WTC11 (cell line): ENCODE data around the gene LCNL1. TPM values are rescaled to one million over a fixed set of nuclear protein-coding genes. Genes with fewer than 3 reads are reported as not detected.

Experiments used
- ATAC-seq: fragments of 200-7000 bp; cut with Tn5 transposase; 2 replicates; pipeline ENCODE4 v1.10.0; 2021; ENCODE audit warnings: mild to moderate bottlenecking, moderate library complexity
- CTCF ChIA-PET: fragments of 300-600 bp; sonication (Branson Sonifier 250); formaldehyde crosslinking; loops from one replicate; lab custom pipeline; 2021; ENCODE audit warnings: antibody characterized with exemption; lab: Charles Lee
- POLR2A ChIA-PET: fragments of 350-600 bp; sonication (Branson Sonifier 250); formaldehyde crosslinking; loops from one replicate; lab custom pipeline; 2021; ENCODE audit warnings: antibody characterized with exemption; lab: Charles Lee
- DNase-seq: peaks from one replicate; pipeline ENCODE4 v3.0.0; 2021; ENCODE audit warnings: low spot score
- H3K27ac Mint-ChIP-seq: 2 replicates; pipeline ENCODE4 v1.8.0; 2021; ENCODE audit warnings: mixed read lengths
- H3K27me3 Mint-ChIP-seq: 2 replicates; pipeline ENCODE4 v1.8.0; 2021; ENCODE audit warnings: low read depth, mild to moderate bottlenecking, moderate library complexity, mixed read lengths
- H3K36me3 Mint-ChIP-seq: 2 replicates; pipeline ENCODE4 v1.8.0; 2021; ENCODE audit warnings: mixed read lengths
- H3K4me1 Mint-ChIP-seq: 2 replicates; pipeline ENCODE4 v1.8.0; 2022; ENCODE audit warnings: mixed read lengths
- H3K4me3 Mint-ChIP-seq: 2 replicates; pipeline ENCODE4 v1.8.0; 2021; ENCODE audit warnings: mild to moderate bottlenecking, moderate library complexity, mixed read lengths
- H3K9me3 Mint-ChIP-seq: 2 replicates; pipeline ENCODE4 v1.8.0; 2021; ENCODE audit warnings: mixed read lengths
- ATF2 ChIP-seq: sonication (generic); formaldehyde crosslinking; IDR thresholded peaks from 2 replicates; pipeline ENCODE4 v1.8.1; 2022; ENCODE audit warnings: low read depth, missing genetic modification reagents, borderline replicate concordance
- ATF3 ChIP-seq: sonication (generic); formaldehyde crosslinking; conservative IDR thresholded peaks from 2 replicates; pipeline ENCODE4 v1.8.1; 2022; ENCODE audit warnings: mild to moderate bottlenecking, missing genetic modification reagents
- CBFB ChIP-seq: sonication (generic); formaldehyde crosslinking; IDR thresholded peaks from 2 replicates; pipeline ENCODE4 v1.8.1; 2022; ENCODE audit warnings: mild to moderate bottlenecking, low read depth, missing genetic modification reagents
- E2F4 ChIP-seq: sonication (generic); formaldehyde crosslinking; IDR thresholded peaks from 2 replicates; pipeline ENCODE4 v1.8.1; 2022; ENCODE audit warnings: low read depth, mild to moderate bottlenecking, moderate library complexity, missing genetic modification reagents, borderline replicate concordance
- ETV6 ChIP-seq: sonication (generic); formaldehyde crosslinking; IDR thresholded peaks from 2 replicates; pipeline ENCODE4 v1.8.1; 2022; ENCODE audit warnings: mild to moderate bottlenecking, missing genetic modification reagents
- FOXJ3 ChIP-seq: sonication (generic); formaldehyde crosslinking; IDR thresholded peaks from 2 replicates; pipeline ENCODE4 v1.9.0; 2021; ENCODE audit warnings: missing genetic modification reagents, mild to moderate bottlenecking, borderline replicate concordance
- FOXP4 ChIP-seq: sonication (generic); formaldehyde crosslinking; IDR thresholded peaks from 2 replicates; pipeline ENCODE4 v1.8.0; 2022; ENCODE audit warnings: mild to moderate bottlenecking, missing genetic modification reagents
- GABPB1 ChIP-seq: sonication (generic); formaldehyde crosslinking; IDR thresholded peaks from 2 replicates; pipeline ENCODE4 v1.8.1; 2023; ENCODE audit warnings: mild to moderate bottlenecking, missing genetic modification reagents
- IRF2 ChIP-seq: sonication (generic); formaldehyde crosslinking; IDR thresholded peaks from 2 replicates; pipeline ENCODE4 v1.8.0; 2022; ENCODE audit warnings: low read depth, missing genetic modification reagents, borderline replicate concordance
- MAX ChIP-seq: sonication (generic); formaldehyde crosslinking; IDR thresholded peaks from 2 replicates; pipeline ENCODE4 v1.8.0; 2022; ENCODE audit warnings: mild to moderate bottlenecking, missing genetic modification reagents
- MYBL2 ChIP-seq: sonication (generic); formaldehyde crosslinking; IDR thresholded peaks from 2 replicates; pipeline ENCODE4 v1.8.1; 2023; ENCODE audit warnings: mild to moderate bottlenecking, moderate library complexity, missing genetic modification reagents
- NFATC4 ChIP-seq: fragments of 250-450 bp; sonication (Bioruptor Pico); IDR thresholded peaks from 2 replicates; pipeline ENCODE4 v1.9.0; 2021; ENCODE audit warnings: mild to moderate bottlenecking
- RORB ChIP-seq: fragments of 250-450 bp; sonication (Bioruptor Pico); IDR thresholded peaks from 2 replicates; pipeline ENCODE4 v1.9.0; 2021; ENCODE audit warnings: mild to moderate bottlenecking
- SOX15 ChIP-seq: fragments of 250-450 bp; sonication (Bioruptor Pico); IDR thresholded peaks from 2 replicates; pipeline ENCODE4 v1.9.0; 2021; ENCODE audit warnings: mild to moderate bottlenecking
- TCF7 ChIP-seq: sonication (generic); formaldehyde crosslinking; IDR thresholded peaks from 2 replicates; pipeline ENCODE4 v1.8.0; 2022; ENCODE audit warnings: mild to moderate bottlenecking, low read depth, missing genetic modification reagents, moderate library complexity
- TEAD4 ChIP-seq: sonication (generic); formaldehyde crosslinking; IDR thresholded peaks from 2 replicates; pipeline ENCODE4 v1.8.0; 2022; ENCODE audit warnings: mild to moderate bottlenecking, missing genetic modification reagents
- USF2 ChIP-seq: sonication (generic); formaldehyde crosslinking; IDR thresholded peaks from 2 replicates; pipeline ENCODE4 v1.8.1; 2023; ENCODE audit warnings: mild to moderate bottlenecking, missing genetic modification reagents, moderate library complexity
- ZNF263 ChIP-seq: sonication (generic); formaldehyde crosslinking; IDR thresholded peaks from 2 replicates; pipeline ENCODE4 v1.8.1; 2022; ENCODE audit warnings: low read depth, mild to moderate bottlenecking, moderate library complexity, missing genetic modification reagents
- ZNF423 ChIP-seq: fragments of 250-450 bp; sonication (Bioruptor Pico); IDR thresholded peaks from 2 replicates; pipeline ENCODE4 v2.1.2; 2022; ENCODE audit warnings: mild to moderate bottlenecking, moderate library complexity
- ZNF425 ChIP-seq: fragments of 250-450 bp; sonication (Bioruptor Pico); conservative IDR thresholded peaks from 2 replicates; pipeline ENCODE4 v1.9.0; 2021; ENCODE audit warnings: mild to moderate bottlenecking
- ZNF532 ChIP-seq: fragments of 250-450 bp; sonication (Bioruptor Pico); IDR thresholded peaks from 2 replicates; pipeline ENCODE4 v1.9.0; 2021; ENCODE audit warnings: mild to moderate bottlenecking, borderline replicate concordance
- ZNF671 ChIP-seq: fragments of 250-450 bp; sonication (Bioruptor Pico); IDR thresholded peaks from 2 replicates; pipeline ENCODE4 v1.8.0; 2021; ENCODE audit warnings: mild to moderate bottlenecking
- total RNA-seq: library from RNA; stranded (reverse); gene quantifications from 3 replicates; pipeline ENCODE4 v1.2.3, GENCODE V29; 2021

Gene LCNL1
- total RNA-seq, 1 experiment from 2014 or later, result 0.50 TPM

GRCh38 chr9:137014166-137014565 lies 31.4 kb downstream of the LCNL1 start:
- POLR2A ChIA-PET, result no interaction called here
- CTCF ChIA-PET, result interaction anchor here (0.6 to 3.3 kb wide), 3 partner anchors 10 to 50 kb away, joined by 3 to 14 read pairs (median 3); no protein-coding TSS in a partner anchor
- Mint-ChIP-seq H3K4me3 (no peak overlapping the region), H3K4me1 (no peaks in the 10 kb centered on the region), H3K27ac (no peak overlapping the region), H3K36me3 (peaks cover 9% of the 10 kb centered on the region), H3K9me3 (no peaks in the 10 kb centered on the region), H3K27me3 (no peaks in the 10 kb centered on the region)
- DNase-seq (no peak), ATAC-seq (no peak)
- TF ChIP-seq SOX15 (CRISPR knock-in tag), result no peak
- no peak for TF ChIP-seq ATF3
- TF ChIP-seq FOXP4, result no peak
- TF ChIP-seq ZNF263 (CRISPR knock-in tag), result no peak
- no peak for TF ChIP-seq ZNF423 (CRISPR knock-in tag)
- TF ChIP-seq TEAD4, result no peak
- no peak for TF ChIP-seq ZNF671 (CRISPR knock-in tag)
- no peak for TF ChIP-seq E2F4 (CRISPR knock-in tag)
- no peak for TF ChIP-seq ATF2 (CRISPR knock-in tag)
- TF ChIP-seq USF2 (CRISPR knock-in tag), result no peak
- no peak for TF ChIP-seq MYBL2 (CRISPR knock-in tag)
- no peak for TF ChIP-seq TCF7 (CRISPR knock-in tag)
- TF ChIP-seq CBFB (CRISPR knock-in tag), result no peak
- no peak for TF ChIP-seq ETV6

GRCh38 chr9:137014776-137015539 lies 32.2 kb downstream of the LCNL1 start:
- ChIA-PET POLR2A (no interaction called here), CTCF (interaction anchor here (0.6 to 3.3 kb wide), 3 partner anchors 11 to 20 kb away, joined by 3 to 14 read pairs (median 6); no protein-coding TSS in a partner anchor)
- no peaks in the 10 kb centered on the region for H3K27me3 Mint-ChIP-seq
- H3K4me3 Mint-ChIP-seq, result no peak overlapping the region
- ATAC-seq (no peak), DNase-seq (no peak)
- no peak overlapping the region for H3K27ac Mint-ChIP-seq
- H3K4me1 Mint-ChIP-seq, result no peaks in the 10 kb centered on the region
- no peaks in the 10 kb centered on the region for H3K9me3 Mint-ChIP-seq
- peaks cover 9% of the 10 kb centered on the region for H3K36me3 Mint-ChIP-seq
- TF ChIP-seq MAX (CRISPR knock-in tag), result no peak
- no peak for TF ChIP-seq TEAD4
- no peak for TF ChIP-seq NFATC4 (CRISPR knock-in tag)
- TF ChIP-seq IRF2 (CRISPR knock-in tag), result no peak
- TF ChIP-seq FOXJ3 (CRISPR knock-in tag), result no peak
- no peak for TF ChIP-seq GABPB1 (CRISPR knock-in tag)
- TF ChIP-seq RORB (CRISPR knock-in tag), result no peak
- no peak for TF ChIP-seq ZNF532 (CRISPR knock-in tag)
- no peak for TF ChIP-seq TCF7 (CRISPR knock-in tag)
- TF ChIP-seq ZNF425 (CRISPR knock-in tag), result no peak
